PFSK-1 (cell line): Measurements from ENCODE around the gene PAPLN.

Source experiments
- FOXP2 ChIP-seq: optimal IDR thresholded peaks from 2 replicates; pipeline ENCODE3; 2011; ENCODE audit warnings: borderline replicate concordance, control low read depth, inconsistent platforms; ENCODE audit not compliant: insufficient read depth; ENCODE audit errors: extremely low read length, extremely low read depth
- POLR2AphosphoS5 ChIP-seq: IDR thresholded peaks from 2 replicates; pipeline ENCODE4 v1.6.1; 2012; ENCODE audit warnings: low read depth, mild to moderate bottlenecking, control low read depth, low read length, moderate library complexity
- REST ChIP-seq, 2 experiments: IDR thresholded peaks; 2 replicates each; pipeline versions ENCODE4 v1.6.1 to v1.8.0; 2011 to 2012; ENCODE audit warnings: low read depth in 2 of 2, low read length in 2 of 2, control low read depth in 1 of 2, inconsistent platforms in 1 of 2, mild to moderate bottlenecking in 1 of 2, moderate library complexity in 1 of 2; ENCODE audit not compliant: insufficient read depth in 1 of 2
- SIN3A ChIP-seq: IDR thresholded peaks from 2 replicates; pipeline ENCODE4 v1.6.1; 2012; ENCODE audit warnings: mild to moderate bottlenecking, low read length, moderate library complexity, borderline replicate concordance; ENCODE audit not compliant: insufficient read depth
- TAF1 ChIP-seq: IDR thresholded peaks from 2 replicates; pipeline ENCODE4 v1.6.1; 2012; ENCODE audit warnings: low read length, control low read depth, borderline replicate concordance; ENCODE audit not compliant: insufficient read depth

The PAPLN gene

GRCh38 chr14:73249108-73249507 is 11.8 kb downstream of the PAPLN start:
- no peak for TF ChIP-seq SIN3A
- no peak for TF ChIP-seq FOXP2
- TF ChIP-seq TAF1, result no peak
- TF ChIP-seq REST (IDR thresholded peaks at IDR 0.05; ENCODE audit: insufficient read depth in 1 of 2, low read depth in 2 of 2, low read length in 2 of 2), result no peak
- TF ChIP-seq POLR2AphosphoS5, result no peak

GRCh38 chr14:73249564-73250316 is 12.4 kb downstream of the PAPLN start:
- TF ChIP-seq SIN3A (no peak), REST (IDR thresholded peaks at IDR 0.05; ENCODE audit: insufficient read depth in 1 of 2, low read depth in 2 of 2, low read length in 2 of 2) (no peak), POLR2AphosphoS5 (no peak), FOXP2 (no peak), TAF1 (no peak)

GRCh38 chr14:73250317-73250713 is 13.0 kb downstream of the PAPLN start:
- TF ChIP-seq TAF1, result no peak
- TF ChIP-seq FOXP2, result no peak
- TF ChIP-seq POLR2AphosphoS5, result no peak
- TF ChIP-seq REST (IDR thresholded peaks at IDR 0.05; ENCODE audit: insufficient read depth in 1 of 2, low read depth in 2 of 2, low read length in 2 of 2), result no peak
- no peak for TF ChIP-seq SIN3A

GRCh38 chr14:73250781-73251500 is 13.6 kb downstream of the PAPLN start:
- TF ChIP-seq POLR2AphosphoS5, result no peak
- no peak for TF ChIP-seq TAF1
- no peak for TF ChIP-seq SIN3A
- no peak for TF ChIP-seq REST (IDR thresholded peaks at IDR 0.05; ENCODE audit: insufficient read depth in 1 of 2, low read depth in 2 of 2, low read length in 2 of 2)
- TF ChIP-seq FOXP2, result no peak
